K562 (cell line): ENCODE data around the gene BOLA1. TPM values are rescaled to one million over a fixed set of nuclear protein-coding genes. Genes with fewer than 3 reads are reported as not detected.

Experiments
- DIDO1 ChIP-seq: fragments of 450-650 bp; IDR thresholded peaks from 2 replicates; pipeline ENCODE4 v1.6.1; 2016; ENCODE audit warnings: low read depth, missing biosample characterization, missing genetic modification characterization
- DPF2 ChIP-seq: fragments of 450-650 bp; IDR thresholded peaks from 2 replicates; pipeline ENCODE4 v1.6.1; 2016
- FOS ChIP-seq: IDR thresholded peaks from 3 replicates; pipeline ENCODE4 v1.6.1; 2011; ENCODE audit not compliant: insufficient read length; ENCODE audit errors: extremely low read depth
- GATAD2B ChIP-seq: fragments of 450-650 bp; IDR thresholded peaks from 2 replicates; pipeline ENCODE4 v1.6.1; 2017; ENCODE audit warnings: mild to moderate bottlenecking, borderline replicate concordance
- MED1 ChIP-seq: sonication (generic); formaldehyde crosslinking; IDR thresholded peaks from 2 replicates; pipeline ENCODE4 v1.8.1; 2023; ENCODE audit warnings: missing genetic modification reagents, borderline replicate concordance
- NRF1 ChIP-seq, 2 experiments: fragments of 450-650 bp; IDR thresholded peaks in 1 of 2; conservative IDR thresholded peaks in 1 of 2; 2 replicates each; pipeline ENCODE4 v1.6.1; 2014; ENCODE audit warnings: mild to moderate bottlenecking in 2 of 2
- SIX5 ChIP-seq, 2 experiments: IDR thresholded peaks; 2 replicates each; pipeline ENCODE4 v1.6.1; 2011; ENCODE audit warnings: low read length in 2 of 2, borderline replicate concordance in 1 of 2, low read depth in 1 of 2, mild to moderate bottlenecking in 1 of 2, moderate library complexity in 1 of 2; ENCODE audit not compliant: insufficient read depth in 1 of 2
- ZHX1 ChIP-seq: fragments of 150-350 bp; conservative IDR thresholded peaks from 2 replicates; pipeline ENCODE4 v1.6.1; 2014; ENCODE audit warnings: low read length
- ZNF121 ChIP-seq: sonication (generic); formaldehyde crosslinking; conservative IDR thresholded peaks from 2 replicates; pipeline ENCODE4 v1.8.0; 2022; ENCODE audit warnings: missing genetic modification reagents
- ZNF253 ChIP-seq: fragments of 250-450 bp; sonication (Bioruptor Pico); conservative IDR thresholded peaks from 2 replicates; pipeline ENCODE4 v1.6.1; 2021; ENCODE audit warnings: mild to moderate bottlenecking
- ZNF311 ChIP-seq: fragments of 250-450 bp; sonication (Bioruptor Pico); IDR thresholded peaks from 2 replicates; pipeline ENCODE4 v1.4.0; 2020; ENCODE audit warnings: mild to moderate bottlenecking, moderate library complexity
- ZNF668 ChIP-seq: fragments of 250-450 bp; sonication (Bioruptor Pico); IDR thresholded peaks from 2 replicates; pipeline ENCODE4 v1.8.0; 2022; ENCODE audit warnings: mild to moderate bottlenecking, inconsistent platforms
- polyA plus RNA-seq, 8 experiments: library from polyadenylated mRNA; depleted of rRNA in 4 of 8; stranded (reverse) in 5 of 8; unstranded in 3 of 8; fragments of >200 nt; fragmentation: Nextera tagmentation in 2 of 8; fragmentation: Illumina TruSeq in 1 of 8; extraction: Ambion mirVana in 2 of 8; extraction: Trizol in 1 of 8; gene quantifications; 2 replicates each; pipeline versions ENCODE4 v1.2.1 to v1.2.3, GENCODE V29; 2011 to 2014; ENCODE audit warnings: inconsistent platforms in 1 of 8, missing spikeins in 1 of 8
- total RNA-seq, 7 experiments: library from RNA; depleted of rRNA in 6 of 7; stranded (reverse); fragments of >200 nt in 6 of 7; fragmentation: Illumina TruSeq in 2 of 7; extraction: Trizol in 2 of 7; gene quantifications; 2 replicates each; pipeline versions ENCODE4 v1.2.1 to v1.2.3, GENCODE V29; 2011 to 2021; ENCODE audit warnings: low replicate concordance in 1 of 7
- TF ChIP-seq, protein P1 (sequence below): fragments of 450-650 bp; conservative IDR thresholded peaks from 2 replicates; pipeline ENCODE4 v1.6.1; 2016; ENCODE audit warnings: missing genetic modification characterization, low read depth, mild to moderate bottlenecking, missing compliant biosample characterization, moderate library complexity
- TF ChIP-seq, protein P2 (sequence below): fragments of 450-650 bp; IDR thresholded peaks from one replicate; pipeline ENCODE4 v1.6.1; 2018; ENCODE audit warnings: mild to moderate bottlenecking, moderate library complexity; ENCODE audit not compliant: partially characterized antibody
- TF ChIP-seq, protein P3 (sequence below), 2 experiments: fragments of 450-650 bp; IDR thresholded peaks; 2 replicates each; pipeline ENCODE4 v1.6.1; 2018; ENCODE audit warnings: mild to moderate bottlenecking in 2 of 2, low read depth in 1 of 2; ENCODE audit not compliant: partially characterized antibody in 2 of 2

The BOLA1 gene
- total and polyA plus RNA-seq, 9 of the 15 experiments (the other 6 are each of a cell fraction or from before 2014, with no cell fraction given): 0.18 to 1.2 (median 0.40) TPM; not detected in 2

GRCh38 chr1:149886396-149887195 is 12.8 kb upstream of the BOLA1 start (continued):
- TF ChIP-seq, protein P1, sequence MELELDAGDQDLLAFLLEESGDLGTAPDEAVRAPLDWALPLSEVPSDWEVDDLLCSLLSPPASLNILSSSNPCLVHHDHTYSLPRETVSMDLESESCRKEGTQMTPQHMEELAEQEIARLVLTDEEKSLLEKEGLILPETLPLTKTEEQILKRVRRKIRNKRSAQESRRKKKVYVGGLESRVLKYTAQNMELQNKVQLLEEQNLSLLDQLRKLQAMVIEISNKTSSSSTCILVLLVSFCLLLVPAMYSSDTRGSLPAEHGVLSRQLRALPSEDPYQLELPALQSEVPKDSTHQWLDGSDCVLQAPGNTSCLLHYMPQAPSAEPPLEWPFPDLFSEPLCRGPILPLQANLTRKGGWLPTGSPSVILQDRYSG: no peak
- TF ChIP-seq ZNF311 (CRISPR knock-in tag) (no peak), SIX5 (IDR thresholded peaks at IDR 0.05; ENCODE audit: borderline replicate concordance in 1 of 2, insufficient read depth in 1 of 2, low read depth in 1 of 2, low read length in 2 of 2) (no peak), DIDO1 (no peak), ZNF253 (CRISPR knock-in tag) (peak; percentile 48; the same call in 1 of the 2 replicates), NRF1 (conservative IDR thresholded peaks at IDR 0.05 in 1 of 2, IDR thresholded peaks at IDR 0.05 in 1 of 2) (peak; percentile 85 to 89), FOS (peak; percentile 89), ZNF121 (no peak), ZHX1 (no peak), ZNF668 (CRISPR knock-in tag) (no peak), MED1 (CRISPR knock-in tag) (peak; percentile 99), DPF2 (no peak), GATAD2B (no peak)
- TF ChIP-seq, protein P2, sequence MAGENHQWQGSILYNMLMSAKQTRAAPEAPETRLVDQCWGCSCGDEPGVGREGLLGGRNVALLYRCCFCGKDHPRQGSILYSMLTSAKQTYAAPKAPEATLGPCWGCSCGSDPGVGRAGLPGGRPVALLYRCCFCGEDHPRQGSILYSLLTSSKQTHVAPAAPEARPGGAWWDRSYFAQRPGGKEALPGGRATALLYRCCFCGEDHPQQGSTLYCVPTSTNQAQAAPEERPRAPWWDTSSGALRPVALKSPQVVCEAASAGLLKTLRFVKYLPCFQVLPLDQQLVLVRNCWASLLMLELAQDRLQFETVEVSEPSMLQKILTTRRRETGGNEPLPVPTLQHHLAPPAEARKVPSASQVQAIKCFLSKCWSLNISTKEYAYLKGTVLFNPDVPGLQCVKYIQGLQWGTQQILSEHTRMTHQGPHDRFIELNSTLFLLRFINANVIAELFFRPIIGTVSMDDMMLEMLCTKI: no peak
- TF ChIP-seq, protein P3, sequence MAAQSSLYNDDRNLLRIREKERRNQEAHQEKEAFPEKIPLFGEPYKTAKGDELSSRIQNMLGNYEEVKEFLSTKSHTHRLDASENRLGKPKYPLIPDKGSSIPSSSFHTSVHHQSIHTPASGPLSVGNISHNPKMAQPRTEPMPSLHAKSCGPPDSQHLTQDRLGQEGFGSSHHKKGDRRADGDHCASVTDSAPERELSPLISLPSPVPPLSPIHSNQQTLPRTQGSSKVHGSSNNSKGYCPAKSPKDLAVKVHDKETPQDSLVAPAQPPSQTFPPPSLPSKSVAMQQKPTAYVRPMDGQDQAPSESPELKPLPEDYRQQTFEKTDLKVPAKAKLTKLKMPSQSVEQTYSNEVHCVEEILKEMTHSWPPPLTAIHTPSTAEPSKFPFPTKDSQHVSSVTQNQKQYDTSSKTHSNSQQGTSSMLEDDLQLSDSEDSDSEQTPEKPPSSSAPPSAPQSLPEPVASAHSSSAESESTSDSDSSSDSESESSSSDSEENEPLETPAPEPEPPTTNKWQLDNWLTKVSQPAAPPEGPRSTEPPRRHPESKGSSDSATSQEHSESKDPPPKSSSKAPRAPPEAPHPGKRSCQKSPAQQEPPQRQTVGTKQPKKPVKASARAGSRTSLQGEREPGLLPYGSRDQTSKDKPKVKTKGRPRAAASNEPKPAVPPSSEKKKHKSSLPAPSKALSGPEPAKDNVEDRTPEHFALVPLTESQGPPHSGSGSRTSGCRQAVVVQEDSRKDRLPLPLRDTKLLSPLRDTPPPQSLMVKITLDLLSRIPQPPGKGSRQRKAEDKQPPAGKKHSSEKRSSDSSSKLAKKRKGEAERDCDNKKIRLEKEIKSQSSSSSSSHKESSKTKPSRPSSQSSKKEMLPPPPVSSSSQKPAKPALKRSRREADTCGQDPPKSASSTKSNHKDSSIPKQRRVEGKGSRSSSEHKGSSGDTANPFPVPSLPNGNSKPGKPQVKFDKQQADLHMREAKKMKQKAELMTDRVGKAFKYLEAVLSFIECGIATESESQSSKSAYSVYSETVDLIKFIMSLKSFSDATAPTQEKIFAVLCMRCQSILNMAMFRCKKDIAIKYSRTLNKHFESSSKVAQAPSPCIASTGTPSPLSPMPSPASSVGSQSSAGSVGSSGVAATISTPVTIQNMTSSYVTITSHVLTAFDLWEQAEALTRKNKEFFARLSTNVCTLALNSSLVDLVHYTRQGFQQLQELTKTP (IDR thresholded peaks at IDR 0.05; ENCODE audit: low read depth in 1 of 2, partially characterized antibody in 2 of 2): peak; percentile 62 to 74
